ENCODE data around the gene NEK6. TPM values are rescaled to one million over a fixed set of nuclear protein-coding genes. Genes with fewer than 3 reads are reported as not detected.

NEK6 gene
- total and polyA plus RNA-seq, 9 of the 15 experiments (the other 6 are each of a cell fraction or from before 2014, with no cell fraction given), result 3.1 to 19.0 (median 8.4) TPM

DNA sequence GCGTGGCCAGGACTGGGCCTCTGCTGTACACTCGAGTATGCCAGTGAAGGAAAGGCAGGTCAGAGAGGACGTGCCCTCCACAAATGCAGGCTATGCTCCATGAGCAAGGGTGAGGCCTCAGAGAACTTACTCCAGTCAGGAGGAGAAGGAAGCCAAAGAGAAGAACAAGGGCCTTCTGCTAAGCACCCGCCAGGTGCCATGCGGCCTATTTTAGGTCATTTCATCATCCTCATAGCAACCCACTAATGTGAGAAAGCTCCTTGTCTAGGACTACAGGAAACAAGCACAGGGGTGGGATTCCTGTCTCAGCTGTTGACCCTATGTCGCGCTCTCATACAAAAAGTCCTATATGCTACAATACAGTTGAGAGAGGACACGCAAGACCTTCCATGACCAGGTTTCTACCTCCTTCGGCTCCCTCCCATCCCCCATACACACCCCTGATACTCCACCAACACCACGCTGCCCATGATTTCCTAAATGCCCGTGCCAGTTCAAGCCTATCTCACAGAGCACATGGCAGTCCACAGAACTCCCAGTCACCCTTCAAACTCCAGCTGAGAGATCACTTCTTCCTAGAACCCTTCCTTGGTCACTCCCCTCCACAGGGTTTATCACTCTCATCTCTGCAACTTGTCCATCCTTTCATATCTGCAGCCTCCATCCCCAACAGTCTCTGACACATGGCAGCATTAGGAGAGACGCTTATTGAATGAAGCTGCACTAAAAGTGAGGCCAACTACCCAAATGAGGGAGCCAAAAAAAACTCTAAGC is 130.7 kb downstream of the NEK6 start (continued):
- peak; percentile 25 for TF ChIP-seq E2F8 (IDR thresholded peaks at IDR 0.05; ENCODE audit: low read depth, partially characterized antibody)
- TF ChIP-seq MXI1 (IDR thresholded peaks at IDR 0.05; ENCODE audit: low read depth, low read length), result 0 out of 2 replicates have a peak, but pooled peaks have one; percentile 29
- TF ChIP-seq, protein P1, sequence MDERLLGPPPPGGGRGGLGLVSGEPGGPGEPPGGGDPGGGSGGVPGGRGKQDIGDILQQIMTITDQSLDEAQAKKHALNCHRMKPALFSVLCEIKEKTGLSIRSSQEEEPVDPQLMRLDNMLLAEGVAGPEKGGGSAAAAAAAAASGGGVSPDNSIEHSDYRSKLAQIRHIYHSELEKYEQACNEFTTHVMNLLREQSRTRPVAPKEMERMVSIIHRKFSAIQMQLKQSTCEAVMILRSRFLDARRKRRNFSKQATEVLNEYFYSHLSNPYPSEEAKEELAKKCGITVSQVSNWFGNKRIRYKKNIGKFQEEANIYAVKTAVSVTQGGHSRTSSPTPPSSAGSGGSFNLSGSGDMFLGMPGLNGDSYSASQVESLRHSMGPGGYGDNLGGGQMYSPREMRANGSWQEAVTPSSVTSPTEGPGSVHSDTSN (CRISPR knock-in tag; IDR thresholded peaks at IDR 0.05; ENCODE audit: low read depth), result no peak
- TF ChIP-seq, protein P1 (tag; conservative IDR thresholded peaks at IDR 0.05; ENCODE audit: low read depth), result 0 out of 2 replicates have a peak, but pooled peaks have one; percentile 13
- TF ChIP-seq C11orf30 (IDR thresholded peaks at IDR 0.05; ENCODE audit: low read depth), result no peak
- TF ChIP-seq NCOA2 (IDR thresholded peaks at IDR 0.05; ENCODE audit: partially characterized antibody in 2 of 2), result no peak
- no peak for TF ChIP-seq ILK (tag; IDR thresholded peaks at IDR 0.05; ENCODE audit: borderline replicate concordance, low read depth)
- TF ChIP-seq, protein P2, sequence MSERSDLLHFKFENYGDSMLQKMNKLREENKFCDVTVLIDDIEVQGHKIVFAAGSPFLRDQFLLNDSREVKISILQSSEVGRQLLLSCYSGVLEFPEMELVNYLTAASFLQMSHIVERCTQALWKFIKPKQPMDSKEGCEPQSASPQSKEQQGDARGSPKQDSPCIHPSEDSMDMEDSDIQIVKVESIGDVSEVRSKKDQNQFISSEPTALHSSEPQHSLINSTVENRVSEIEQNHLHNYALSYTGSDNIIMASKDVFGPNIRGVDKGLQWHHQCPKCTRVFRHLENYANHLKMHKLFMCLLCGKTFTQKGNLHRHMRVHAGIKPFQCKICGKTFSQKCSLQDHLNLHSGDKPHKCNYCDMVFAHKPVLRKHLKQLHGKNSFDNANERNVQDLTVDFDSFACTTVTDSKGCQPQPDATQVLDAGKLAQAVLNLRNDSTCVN (CRISPR knock-in tag; IDR thresholded peaks at IDR 0.05), result 0 out of 2 replicates have a peak, but pooled peaks have one; percentile 74
- TF ChIP-seq, protein P3, sequence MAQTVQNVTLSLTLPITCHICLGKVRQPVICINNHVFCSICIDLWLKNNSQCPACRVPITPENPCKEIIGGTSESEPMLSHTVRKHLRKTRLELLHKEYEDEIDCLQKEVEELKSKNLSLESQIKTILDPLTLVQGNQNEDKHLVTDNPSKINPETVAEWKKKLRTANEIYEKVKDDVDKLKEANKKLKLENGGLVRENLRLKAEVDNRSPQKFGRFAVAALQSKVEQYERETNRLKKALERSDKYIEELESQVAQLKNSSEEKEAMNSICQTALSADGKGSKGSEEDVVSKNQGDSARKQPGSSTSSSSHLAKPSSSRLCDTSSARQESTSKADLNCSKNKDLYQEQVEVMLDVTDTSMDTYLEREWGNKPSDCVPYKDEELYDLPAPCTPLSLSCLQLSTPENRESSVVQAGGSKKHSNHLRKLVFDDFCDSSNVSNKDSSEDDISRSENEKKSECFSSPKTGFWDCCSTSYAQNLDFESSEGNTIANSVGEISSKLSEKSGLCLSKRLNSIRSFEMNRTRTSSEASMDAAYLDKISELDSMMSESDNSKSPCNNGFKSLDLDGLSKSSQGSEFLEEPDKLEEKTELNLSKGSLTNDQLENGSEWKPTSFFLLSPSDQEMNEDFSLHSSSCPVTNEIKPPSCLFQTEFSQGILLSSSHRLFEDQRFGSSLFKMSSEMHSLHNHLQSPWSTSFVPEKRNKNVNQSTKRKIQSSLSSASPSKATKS (CRISPR knock-in tag; IDR thresholded peaks at IDR 0.05), result no peak
- TF ChIP-seq, protein P4, sequence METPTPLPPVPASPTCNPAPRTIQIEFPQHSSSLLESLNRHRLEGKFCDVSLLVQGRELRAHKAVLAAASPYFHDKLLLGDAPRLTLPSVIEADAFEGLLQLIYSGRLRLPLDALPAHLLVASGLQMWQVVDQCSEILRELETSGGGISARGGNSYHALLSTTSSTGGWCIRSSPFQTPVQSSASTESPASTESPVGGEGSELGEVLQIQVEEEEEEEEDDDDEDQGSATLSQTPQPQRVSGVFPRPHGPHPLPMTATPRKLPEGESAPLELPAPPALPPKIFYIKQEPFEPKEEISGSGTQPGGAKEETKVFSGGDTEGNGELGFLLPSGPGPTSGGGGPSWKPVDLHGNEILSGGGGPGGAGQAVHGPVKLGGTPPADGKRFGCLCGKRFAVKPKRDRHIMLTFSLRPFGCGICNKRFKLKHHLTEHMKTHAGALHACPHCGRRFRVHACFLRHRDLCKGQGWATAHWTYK (CRISPR knock-in tag; IDR thresholded peaks at IDR 0.05), result no peak
- TF ChIP-seq ZNF316 (IDR thresholded peaks at IDR 0.05), result no peak
- TF ChIP-seq CREBBP (IDR thresholded peaks at IDR 0.05; ENCODE audit: low read depth, low read length), result no peak
- no peak for TF ChIP-seq PPARD (CRISPR knock-in tag; IDR thresholded peaks at IDR 0.05)
- no peak for TF ChIP-seq RBM22 (IDR thresholded peaks at IDR 0.05; ENCODE audit: low read depth, low read length, poor library complexity, severe bottlenecking)
- no peak for TF ChIP-seq ZNF146 (CRISPR knock-in tag; IDR thresholded peaks at IDR 0.05; ENCODE audit: unreplicated experiment)
- no peak for TF ChIP-seq NONO (IDR thresholded peaks at IDR 0.05; ENCODE audit: low read depth in 2 of 2, low read length in 1 of 2)
- no peak for TF ChIP-seq ZKSCAN3 (CRISPR knock-in tag; IDR thresholded peaks at IDR 0.05)

All from K562 (cell line).